HUES48 (cell line): ENCODE measurements around the gene USP35.

Experiments
- H3K27ac ChIP-seq: one replicate; pipeline ENCODE4 v1.7.0; 2013; ENCODE audit warnings: low read depth, low read length, inconsistent platforms
- H3K27me3 ChIP-seq: 2 replicates; pipeline ENCODE4 v1.6.1; 2013; ENCODE audit warnings: mild to moderate bottlenecking, low read length; ENCODE audit not compliant: control insufficient read depth, insufficient read depth
- H3K36me3 ChIP-seq: 2 replicates; pipeline ENCODE4 v1.6.1; 2013; ENCODE audit warnings: low read length; ENCODE audit not compliant: control insufficient read depth, insufficient read depth
- H3K4me1 ChIP-seq: 2 replicates; pipeline ENCODE4 v1.6.1; 2013; ENCODE audit warnings: mild to moderate bottlenecking, low read length; ENCODE audit not compliant: control insufficient read depth, insufficient read depth
- H3K4me3 ChIP-seq: 2 replicates; pipeline ENCODE4 v1.5.1; 2013; ENCODE audit warnings: mild to moderate bottlenecking, low read depth, low read length
- H3K9ac ChIP-seq: 2 replicates; pipeline ENCODE4 v1.6.1; 2013; ENCODE audit warnings: mild to moderate bottlenecking, low read depth, low read length, moderate library complexity
- H3K9me3 ChIP-seq: 2 replicates; pipeline ENCODE4 v1.6.1; 2013; ENCODE audit warnings: low read length; ENCODE audit not compliant: control insufficient read depth, insufficient read depth

The USP35 gene

GRCh38 chr11:78156127-78156844, 32.4 kb upstream of the USP35 start:
- H3K27me3 ChIP-seq: no peaks in the 10 kb centered on the region
- no peaks in the 10 kb centered on the region for H3K4me1 ChIP-seq
- no peak overlapping the region for H3K4me3 ChIP-seq
- no peak overlapping the region for H3K27ac ChIP-seq
- no peak overlapping the region for H3K9ac ChIP-seq
- no peaks in the 10 kb centered on the region for H3K9me3 ChIP-seq
- no peaks in the 10 kb centered on the region for H3K36me3 ChIP-seq

DNA sequence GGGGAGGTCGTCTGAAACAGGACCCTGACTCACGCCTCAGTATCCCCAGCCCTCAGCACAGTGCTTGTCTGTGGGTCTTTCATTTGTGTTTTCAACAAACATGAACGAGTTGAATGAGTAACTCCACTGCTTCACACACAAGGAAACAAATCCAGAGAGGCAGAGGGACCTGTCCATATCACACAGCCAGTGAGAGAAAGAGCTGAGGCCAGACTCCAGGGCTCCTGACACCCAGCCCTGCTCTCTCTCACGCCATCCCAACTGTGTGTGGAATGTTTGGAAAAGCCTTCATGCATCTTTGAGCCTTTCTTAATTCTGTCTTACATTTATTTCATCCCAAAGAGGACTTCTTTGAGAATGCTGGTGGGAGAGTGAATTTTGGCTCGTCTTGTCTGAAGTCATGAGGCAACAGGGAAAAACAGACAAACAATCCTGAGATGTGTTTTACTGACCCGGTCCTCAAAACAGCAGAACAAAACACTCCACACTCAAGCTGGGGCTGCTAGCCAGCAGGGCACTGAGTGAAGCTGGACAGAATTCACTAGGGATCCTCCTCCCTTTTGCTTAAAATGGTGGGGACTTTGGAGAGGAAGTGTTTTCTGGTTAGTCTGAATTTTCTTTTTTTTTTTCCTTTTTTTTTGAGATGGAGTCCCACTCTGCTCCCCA, 29.6 kb upstream of the USP35 start:
- Histone ChIP-seq H3K9me3 (no peaks in the 10 kb centered on the region), H3K27me3 (no peaks in the 10 kb centered on the region), H3K4me1 (no peaks in the 10 kb centered on the region), H3K9ac (no peak overlapping the region), H3K4me3 (no peak overlapping the region), H3K36me3 (no peaks in the 10 kb centered on the region), H3K27ac (no peak overlapping the region)

DNA sequence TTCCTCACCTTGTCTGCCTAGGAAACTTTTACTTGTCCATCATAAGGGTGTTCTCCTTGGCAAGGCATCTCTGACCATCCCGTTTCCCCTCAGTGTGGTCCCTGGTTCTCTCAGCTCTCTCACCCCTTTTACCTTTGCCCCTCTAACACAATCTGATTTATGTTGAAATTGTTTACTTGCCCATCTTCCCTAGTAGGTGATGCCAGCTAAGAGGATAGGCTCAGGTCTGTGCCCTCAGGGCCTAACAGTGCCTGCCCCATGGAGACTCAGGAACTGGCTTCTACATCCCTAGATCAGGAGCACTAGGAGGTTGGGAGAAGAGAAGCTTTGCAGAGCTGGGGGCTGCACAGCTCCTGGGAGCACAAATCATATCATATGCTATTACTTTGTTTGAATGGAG, 28.2 kb upstream of the USP35 start:
- Histone ChIP-seq H3K9ac (no peak overlapping the region), H3K9me3 (no peaks in the 10 kb centered on the region), H3K27me3 (no peaks in the 10 kb centered on the region), H3K36me3 (no peaks in the 10 kb centered on the region), H3K4me1 (no peaks in the 10 kb centered on the region), H3K27ac (no peak overlapping the region), H3K4me3 (no peak overlapping the region)

- no peak overlapping the region for H3K9ac ChIP-seq
- no peaks in the 10 kb centered on the region for H3K4me1 ChIP-seq
- H3K27ac ChIP-seq: no peak overlapping the region
- no peak overlapping the region for H3K4me3 ChIP-seq
- H3K27me3 ChIP-seq: no peaks in the 10 kb centered on the region
- no peaks in the 10 kb centered on the region for H3K9me3 ChIP-seq
- H3K36me3 ChIP-seq: no peaks in the 10 kb centered on the region
Observed at GRCh38 chr11:78161346-78161745, 27.4 kb upstream of the USP35 start.

- H3K27me3 ChIP-seq: no peaks in the 10 kb centered on the region
- H3K4me1 ChIP-seq: no peaks in the 10 kb centered on the region
- H3K9ac ChIP-seq: no peak overlapping the region
- no peaks in the 10 kb centered on the region for H3K9me3 ChIP-seq
- no peak overlapping the region for H3K27ac ChIP-seq
- H3K4me3 ChIP-seq: no peak overlapping the region
- H3K36me3 ChIP-seq: no peaks in the 10 kb centered on the region
Observed at GRCh38 chr11:78161962-78162371, 26.8 kb upstream of the USP35 start.

GRCh38 chr11:78163828-78164227, 24.9 kb upstream of the USP35 start:
- H3K36me3 ChIP-seq: no peaks in the 10 kb centered on the region
- H3K9ac ChIP-seq: no peak overlapping the region
- H3K4me3 ChIP-seq: no peak overlapping the region
- H3K27me3 ChIP-seq: no peaks in the 10 kb centered on the region
- H3K9me3 ChIP-seq: no peaks in the 10 kb centered on the region
- H3K27ac ChIP-seq: no peak overlapping the region
- H3K4me1 ChIP-seq: no peaks in the 10 kb centered on the region

GRCh38 chr11:78164471-78164870, 24.2 kb upstream of the USP35 start:
- Histone ChIP-seq H3K4me1 (no peaks in the 10 kb centered on the region), H3K9me3 (no peaks in the 10 kb centered on the region), H3K9ac (no peak overlapping the region), H3K36me3 (no peaks in the 10 kb centered on the region), H3K27ac (no peak overlapping the region), H3K4me3 (no peak overlapping the region), H3K27me3 (no peaks in the 10 kb centered on the region)

DNA sequence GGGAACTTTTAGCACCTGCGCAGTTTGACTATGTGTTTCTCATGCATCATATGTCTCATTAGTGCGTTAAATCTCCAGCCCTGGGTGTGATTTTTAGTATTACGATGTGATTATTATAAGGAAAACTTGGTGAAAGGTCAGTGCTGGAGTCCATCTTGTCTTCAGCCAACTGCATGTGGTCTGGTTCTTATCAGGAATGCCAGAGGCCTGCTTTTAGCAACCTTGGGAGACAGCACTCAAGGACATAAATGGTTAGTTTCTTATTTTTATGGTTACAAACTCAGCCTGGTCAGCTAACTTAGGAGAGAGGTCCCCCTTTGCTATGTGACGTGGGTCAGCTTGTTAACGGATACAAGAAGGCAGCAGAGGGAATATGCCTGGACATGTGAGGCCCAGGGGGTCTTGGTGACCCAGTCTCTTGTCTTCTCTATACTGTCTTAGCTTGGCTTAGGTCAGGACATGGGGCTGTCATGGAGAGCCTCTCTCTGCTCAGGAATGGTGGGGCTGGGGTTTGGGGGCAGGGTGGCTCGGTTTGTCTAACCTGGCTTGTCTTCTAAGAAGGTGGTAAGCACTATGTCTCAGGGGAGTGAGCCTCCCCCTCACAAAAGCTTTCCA, 21.8 kb upstream of the USP35 start:
- no peak overlapping the region for H3K9ac ChIP-seq
- H3K27me3 ChIP-seq: no peaks in the 10 kb centered on the region
- H3K4me3 ChIP-seq: no peak overlapping the region
- no peaks in the 10 kb centered on the region for H3K9me3 ChIP-seq
- no peak overlapping the region for H3K27ac ChIP-seq
- no peaks in the 10 kb centered on the region for H3K4me1 ChIP-seq
- H3K36me3 ChIP-seq: no peaks in the 10 kb centered on the region

GRCh38 chr11:78168539-78169477, 19.9 kb upstream of the USP35 start:
- Histone ChIP-seq H3K36me3 (no peaks in the 10 kb centered on the region), H3K9ac (no peak overlapping the region), H3K9me3 (no peaks in the 10 kb centered on the region), H3K27me3 (no peaks in the 10 kb centered on the region), H3K27ac (no peak overlapping the region), H3K4me1 (no peaks in the 10 kb centered on the region), H3K4me3 (no peak overlapping the region)

DNA sequence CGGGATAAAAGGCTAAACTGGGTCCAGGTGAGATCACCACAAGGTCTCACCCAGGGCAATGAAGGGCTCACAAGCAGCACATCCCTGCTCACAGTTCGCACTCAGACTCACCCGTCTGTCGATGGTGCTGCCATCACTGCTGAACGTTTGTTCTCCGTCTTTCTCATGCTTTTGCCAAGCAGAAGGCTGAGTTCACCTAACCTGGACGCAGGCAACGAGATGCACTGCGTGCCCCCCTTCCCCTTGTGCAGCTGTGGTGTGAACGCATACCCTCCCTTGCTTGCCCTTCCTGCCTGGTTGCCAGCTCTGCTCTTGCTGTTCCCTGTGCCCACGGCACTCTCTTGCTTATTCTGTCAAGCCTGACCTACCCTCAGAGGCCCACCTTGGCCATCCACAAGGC, 18.3 kb upstream of the USP35 start:
- Histone ChIP-seq H3K36me3 (no peaks in the 10 kb centered on the region), H3K27ac (no peak overlapping the region), H3K4me1 (no peaks in the 10 kb centered on the region), H3K9ac (no peak overlapping the region), H3K4me3 (no peak overlapping the region), H3K27me3 (no peaks in the 10 kb centered on the region), H3K9me3 (no peaks in the 10 kb centered on the region)
